Astrocyte of the spinal cord (primary cell): Measurements from ENCODE around the gene WDR17.

Source experiments
- DNase-seq: peaks from one replicate; pipeline ENCODE4 v3.0.0; 2011; ENCODE audit warnings: low read depth, low spot score
- H3K4me3 ChIP-seq: 2 replicates; pipeline ENCODE4 v1.5.1; 2011; ENCODE audit warnings: low read depth, mild to moderate bottlenecking, low read length, moderate library complexity
- CTCF ChIP-seq: IDR thresholded peaks from 2 replicates; pipeline ENCODE4 v1.5.1; 2012; ENCODE audit warnings: low read depth, mild to moderate bottlenecking, low read length, inconsistent platforms
- in situ Hi-C: cut with HindIII; loops from 2 replicates; pipeline ENCODE4 v1.10.0; 2017; ENCODE audit warnings: low sequenced_read_pairs

Gene WDR17

GRCh38 chr4:176223561-176223960 is 157.9 kb downstream of the WDR17 start:
- DNase-seq = no peak
- no peak overlapping the region for H3K4me3 ChIP-seq
- TF ChIP-seq CTCF = no peak
- in situ Hi-C loops = no loop called here

- in situ Hi-C loops = no loop called here
- no peak for TF ChIP-seq CTCF
- no peak overlapping the region for H3K4me3 ChIP-seq
- DNase-seq = peak; percentile 38
Observed at GRCh38 chr4:176226736-176227135, 161.1 kb downstream of the WDR17 start.

GRCh38 chr4:176229645-176230044 is 164.0 kb downstream of the WDR17 start:
- no peak overlapping the region for H3K4me3 ChIP-seq
- no peak for TF ChIP-seq CTCF
- in situ Hi-C loops = no loop called here
- no peak for DNase-seq
